VCaP (cell line): ENCODE data around the gene EFHD2.

Experiments
- H3K27ac ChIP-seq: fragments of 450-650 bp; 2 replicates; pipeline ENCODE4 v1.5.1; 2017
- CTCF ChIP-seq: fragments of 450-650 bp; conservative IDR thresholded peaks from 2 replicates; pipeline ENCODE4 v1.5.1; 2017; ENCODE audit warnings: mild to moderate bottlenecking, moderate library complexity

Gene EFHD2

GRCh38 chr1:15418806-15419515 is 9.3 kb downstream of the EFHD2 start:
- TF ChIP-seq CTCF: no peak
- H3K27ac ChIP-seq: no peak overlapping the region

- TF ChIP-seq CTCF: no peak
- H3K27ac ChIP-seq: no peak overlapping the region
Observed at GRCh38 chr1:15420853-15421465, 11.3 kb downstream of the EFHD2 start.

- H3K27ac ChIP-seq: no peak overlapping the region
- TF ChIP-seq CTCF: no peak
Observed at GRCh38 chr1:15422871-15423270, 13.2 kb downstream of the EFHD2 start.

- no peak overlapping the region for H3K27ac ChIP-seq
- no peak for TF ChIP-seq CTCF
Observed at GRCh38 chr1:15423355-15424077, 13.8 kb downstream of the EFHD2 start.

GRCh38 chr1:15424146-15424667 is 14.5 kb downstream of the EFHD2 start:
- no peak for TF ChIP-seq CTCF
- H3K27ac ChIP-seq: no peak overlapping the region

GRCh38 chr1:15424981-15425380 is 15.3 kb downstream of the EFHD2 start:
- no peak overlapping the region for H3K27ac ChIP-seq
- TF ChIP-seq CTCF: no peak

GRCh38 chr1:15425521-15425920 is 15.8 kb downstream of the EFHD2 start:
- H3K27ac ChIP-seq: no peak overlapping the region
- TF ChIP-seq CTCF: no peak
